SK-N-MC (cell line): ENCODE results near the gene BSN.

Experiments used
- EZH2 ChIP-seq: fragments of 200-600 bp; sonication (generic); IDR thresholded peaks from one replicate; pipeline ENCODE4 v1.6.1; 2017; ENCODE audit warnings: antibody characterized with exemption
- POLR2AphosphoS5 ChIP-seq: IDR thresholded peaks from 2 replicates; pipeline ENCODE4 v1.6.1; 2012; ENCODE audit warnings: mild to moderate bottlenecking, low read depth, low read length, borderline replicate concordance

GRCh38 chr3:49519916-49520385 is 34.3 kb upstream of the BSN start:
- TF ChIP-seq POLR2AphosphoS5 (no peak), EZH2 (no peak)
